Ramos (cell line): ENCODE results near the gene WDR26.

Experiments
- in situ Hi-C: fragments of 300-500 bp; cut with MboI; formaldehyde crosslinking; loops from one replicate; pipeline ENCODE4 v1.14.3; 2022; ENCODE audit warnings: low sequenced_read_pairs; ENCODE audit not compliant: unreplicated experiment

Gene WDR26

DNA sequence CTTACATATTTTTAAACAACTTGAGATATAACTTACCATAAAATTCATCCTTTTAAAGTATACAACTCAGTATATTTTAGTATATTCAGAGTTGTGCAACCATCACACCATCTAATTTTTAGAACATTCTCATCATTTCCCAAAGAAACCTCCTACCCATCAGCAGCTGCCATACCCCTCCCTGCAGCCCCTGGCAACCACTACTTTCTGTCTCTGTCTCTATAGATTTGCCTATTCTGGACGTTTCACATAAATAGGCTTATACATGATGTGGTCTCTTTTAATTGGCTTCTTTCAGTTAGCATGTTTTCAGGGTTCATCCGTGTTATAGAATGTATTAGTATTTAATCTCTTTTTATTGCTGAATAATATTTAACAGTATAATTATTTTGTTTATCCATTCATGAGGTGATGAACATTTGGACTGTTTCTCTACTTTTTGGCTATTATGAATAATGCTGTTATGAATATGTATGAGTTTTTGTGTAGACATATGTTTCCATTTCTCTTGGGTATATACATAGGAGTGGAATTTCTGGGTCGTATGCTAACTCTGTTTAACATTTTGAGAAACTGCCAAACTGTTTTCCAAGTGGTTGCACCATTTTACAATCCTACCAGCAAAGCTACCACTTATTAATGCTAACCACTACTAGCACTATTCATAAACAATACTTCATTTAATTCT is 29.5 kb downstream of the WDR26 start:
- in situ Hi-C loops: no loop called here

DNA sequence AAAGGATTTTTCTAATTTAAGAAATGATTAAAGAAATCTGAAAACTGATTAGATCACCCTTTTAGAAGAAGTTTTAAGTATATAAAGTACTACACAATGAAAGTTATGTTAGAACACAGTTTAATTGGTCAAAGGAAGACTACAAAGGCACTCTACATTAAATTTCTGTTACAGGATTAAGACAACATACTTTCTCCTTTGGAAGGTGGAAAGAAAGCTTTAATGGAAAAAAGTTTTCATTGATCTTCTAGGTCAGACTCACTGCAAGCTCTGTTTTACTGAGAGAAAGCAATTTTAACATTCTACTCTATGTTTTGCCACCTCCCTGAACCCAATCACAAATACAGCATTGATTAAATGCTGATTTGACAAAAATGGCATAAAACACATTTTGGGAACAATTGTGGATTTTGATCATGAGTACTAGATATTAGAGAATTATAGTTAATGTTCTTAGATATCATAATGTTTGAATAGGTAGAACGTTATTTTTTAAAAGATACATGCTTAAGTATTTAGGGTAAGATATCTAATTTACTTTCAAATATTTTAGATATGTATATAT is 32.0 kb downstream of the WDR26 start:
- in situ Hi-C loops: no loop called here

- in situ Hi-C loops: no loop called here
Observed at GRCh38 chr1:224399887-224400286, 34.7 kb downstream of the WDR26 start.

DNA sequence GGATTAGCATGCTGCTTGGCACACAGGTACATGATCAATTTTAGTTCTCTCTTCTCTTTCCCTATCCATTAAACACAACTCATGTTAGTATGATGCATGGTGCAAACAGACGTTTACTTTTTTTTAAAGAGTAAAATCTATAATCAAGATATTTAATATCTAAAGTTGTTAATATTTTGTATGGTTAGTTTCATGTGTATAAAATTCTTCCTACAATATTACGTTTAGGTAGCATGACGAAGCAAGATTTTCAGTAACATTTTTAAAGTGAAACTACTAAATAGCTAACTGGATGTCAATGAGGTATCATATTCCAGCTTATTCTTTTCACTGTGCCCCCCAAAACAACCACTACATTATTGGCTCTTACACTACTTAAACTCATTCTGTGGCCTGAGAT is 41.3 kb downstream of the WDR26 start:
- in situ Hi-C loops: no loop called here

- in situ Hi-C loops: no loop called here
Observed at GRCh38 chr1:224392411-224393249, 42.0 kb downstream of the WDR26 start.

- in situ Hi-C loops: no loop called here
Observed at GRCh38 chr1:224390517-224390916, 44.1 kb downstream of the WDR26 start.

DNA sequence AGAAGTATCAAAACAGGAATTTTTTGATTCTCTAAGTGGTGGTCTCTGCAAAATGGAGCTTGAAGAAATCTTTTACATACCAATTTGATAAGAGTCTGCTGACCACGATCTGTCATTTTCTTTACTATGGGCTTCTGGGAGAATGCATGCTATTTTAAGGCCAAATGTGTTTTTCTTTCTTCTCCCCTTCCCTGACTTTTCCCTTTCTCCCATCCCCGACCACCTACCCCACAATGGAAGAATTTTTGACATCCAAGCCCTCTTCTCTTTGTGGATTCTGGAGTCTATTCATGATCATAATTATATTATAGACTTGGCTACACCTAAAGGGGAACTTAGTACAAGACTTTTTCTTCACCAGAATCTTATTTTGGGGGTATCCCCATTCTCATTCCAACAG is 46.7 kb downstream of the WDR26 start:
- in situ Hi-C loops: no loop called here

- in situ Hi-C loops: no loop called here
Observed at GRCh38 chr1:224387302-224387912, 47.2 kb downstream of the WDR26 start.

DNA sequence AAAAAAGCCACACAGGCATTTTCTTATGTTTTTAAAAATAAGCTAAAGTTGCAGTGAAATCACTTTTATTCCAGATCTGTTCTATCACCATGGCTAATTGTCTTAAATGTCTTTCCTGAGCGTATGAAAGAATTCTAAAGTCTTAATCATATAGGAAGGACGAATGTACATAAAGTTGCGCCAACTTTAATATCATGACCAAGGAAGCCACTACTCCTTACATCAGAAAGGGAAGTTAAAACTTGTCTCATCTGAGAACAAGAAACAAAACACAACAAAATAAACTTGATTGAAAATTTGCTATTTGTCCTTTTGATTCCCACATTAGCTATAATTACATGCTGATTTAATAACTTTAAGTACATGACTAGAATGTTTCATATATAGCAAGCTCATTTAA is 51.4 kb downstream of the WDR26 start:
- in situ Hi-C loops: no loop called here

GRCh38 chr1:224381880-224382548 is 52.6 kb downstream of the WDR26 start:
- in situ Hi-C loops: no loop called here

DNA sequence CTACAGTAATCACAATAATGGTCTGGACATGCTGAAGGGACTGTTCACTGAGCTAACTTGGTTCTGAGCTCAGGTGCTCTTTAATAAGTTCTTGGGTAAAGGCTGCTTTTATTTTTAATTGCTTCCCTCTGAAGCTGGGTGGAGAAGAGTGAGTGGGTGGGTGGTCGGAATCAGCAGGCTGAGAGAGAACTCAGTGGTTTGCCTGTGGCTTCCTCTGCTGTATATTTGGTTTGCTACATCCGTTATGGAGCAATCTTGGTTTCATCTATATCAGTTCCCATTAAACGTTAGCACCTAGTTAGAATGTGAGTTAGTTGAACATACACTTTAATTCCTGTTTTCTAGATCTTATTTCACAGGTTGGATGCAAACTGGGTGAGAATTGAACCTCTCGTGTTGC is 54.6 kb downstream of the WDR26 start:
- in situ Hi-C loops: no loop called here

DNA sequence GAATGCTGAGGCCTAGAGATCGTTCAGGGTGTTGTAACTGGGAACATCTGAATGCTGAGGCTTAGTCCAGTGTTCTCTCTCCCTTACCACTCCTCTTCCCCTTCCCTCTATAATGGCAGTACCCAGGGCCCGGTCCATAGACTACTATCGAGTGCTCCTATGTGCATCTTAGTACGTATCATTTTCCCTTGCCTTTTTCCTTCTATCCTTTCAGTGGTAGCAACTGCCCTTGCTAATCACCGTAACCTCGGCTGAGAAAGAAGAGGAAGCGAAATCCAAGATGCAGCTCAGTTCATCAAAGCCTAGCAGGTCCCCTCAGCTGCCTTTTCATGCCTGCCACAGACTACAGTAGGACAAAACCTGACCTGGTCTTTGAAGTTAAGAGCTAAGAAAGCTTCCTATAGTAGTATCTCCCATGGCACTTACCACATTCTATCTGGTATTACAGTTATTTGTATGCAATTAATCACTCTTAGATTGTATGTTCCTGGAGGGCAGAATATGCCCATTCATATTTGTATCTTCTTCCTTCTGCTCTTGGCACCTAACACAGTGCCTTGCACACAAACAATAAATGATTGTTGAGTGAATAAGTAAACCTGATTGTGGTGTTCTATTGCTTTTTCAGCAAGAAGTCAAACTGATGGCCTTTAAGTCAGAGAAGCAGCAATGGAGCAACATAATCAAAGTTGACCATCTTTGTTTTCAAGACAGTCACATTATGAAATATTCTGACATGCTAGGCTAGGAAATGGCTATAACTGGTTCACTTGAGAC is 55.6 kb downstream of the WDR26 start:
- in situ Hi-C loops: no loop called here

DNA sequence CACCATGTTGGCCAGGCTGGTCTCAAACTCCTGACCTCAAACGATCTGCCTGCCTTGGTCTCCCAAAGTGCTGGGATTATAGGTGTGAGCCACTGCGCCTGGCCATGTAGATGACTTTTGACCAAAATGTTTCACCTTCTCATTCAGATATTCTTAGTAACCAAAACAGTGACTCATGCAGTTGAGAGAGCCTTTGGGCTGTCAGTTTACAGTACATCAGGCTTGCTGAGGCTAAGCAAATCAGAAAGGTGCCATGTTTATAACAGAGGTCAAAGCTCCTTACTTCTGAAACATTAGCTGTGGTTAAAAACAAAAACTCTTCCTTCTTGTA is 57.0 kb downstream of the WDR26 start:
- in situ Hi-C loops: no loop called here

DNA sequence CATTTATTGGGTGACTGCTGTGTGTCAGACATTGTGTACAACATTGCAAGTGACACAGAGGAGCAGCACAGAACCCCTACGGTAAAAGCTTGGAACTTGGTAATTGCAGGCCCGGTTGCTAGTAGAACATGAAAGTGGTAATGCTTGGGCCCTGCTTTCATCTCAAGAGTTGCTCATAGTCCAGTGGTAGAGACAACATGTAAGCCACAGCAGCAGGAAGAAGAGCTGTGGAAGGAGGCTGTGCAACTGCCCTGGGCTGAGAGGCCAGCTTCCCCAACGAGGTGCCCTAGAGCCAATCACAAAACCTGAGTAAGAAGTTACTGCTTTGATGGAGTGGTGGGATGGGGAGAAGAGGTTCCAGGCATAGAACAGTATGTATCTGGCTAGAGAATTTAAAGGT is 59.5 kb downstream of the WDR26 start:
- in situ Hi-C loops: no loop called here

- in situ Hi-C loops: no loop called here
Observed at GRCh38 chr1:224373008-224373590, 61.5 kb downstream of the WDR26 start.

GRCh38 chr1:224368409-224368808 is 66.2 kb downstream of the WDR26 start:
- in situ Hi-C loops: no loop called here

DNA sequence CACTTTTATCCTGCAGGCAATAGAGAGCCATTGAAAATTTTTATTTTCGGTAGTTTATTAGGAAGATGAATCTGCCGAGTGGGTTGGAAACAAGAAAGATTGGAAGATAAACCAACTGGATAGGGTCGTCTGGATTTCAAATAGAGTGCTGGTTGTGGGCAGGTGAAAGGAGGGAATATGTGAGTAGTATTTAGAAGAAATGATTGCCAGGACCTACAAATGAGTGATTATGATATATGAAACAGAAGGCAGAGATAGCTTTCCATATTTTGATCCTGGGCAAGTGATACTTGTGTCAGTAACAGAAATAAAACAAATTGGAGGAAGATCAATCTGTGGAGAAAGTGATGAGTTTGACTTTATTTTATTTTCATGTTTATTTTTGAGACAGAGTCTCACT is 75.4 kb downstream of the WDR26 start:
- in situ Hi-C loops: no loop called here

DNA sequence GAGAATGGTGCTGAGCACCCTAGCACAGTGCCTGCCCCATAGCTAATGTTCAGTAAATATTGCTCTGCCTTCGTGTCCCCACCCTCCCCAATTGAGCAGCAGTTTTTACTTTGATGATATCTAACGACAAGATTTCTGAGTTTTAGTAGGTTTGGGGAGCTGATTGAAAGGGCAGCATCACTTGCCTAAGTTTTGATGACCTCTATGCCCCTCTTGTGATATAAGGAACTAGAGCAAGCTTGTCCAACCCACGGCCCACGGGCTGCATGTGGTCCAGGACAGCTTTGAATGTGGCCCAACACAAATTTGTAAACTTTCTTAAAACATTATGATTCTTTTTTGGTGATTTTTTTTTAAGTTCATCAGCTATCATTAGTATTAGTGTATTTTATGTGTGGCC is 76.4 kb downstream of the WDR26 start:
- in situ Hi-C loops: no loop called here

DNA sequence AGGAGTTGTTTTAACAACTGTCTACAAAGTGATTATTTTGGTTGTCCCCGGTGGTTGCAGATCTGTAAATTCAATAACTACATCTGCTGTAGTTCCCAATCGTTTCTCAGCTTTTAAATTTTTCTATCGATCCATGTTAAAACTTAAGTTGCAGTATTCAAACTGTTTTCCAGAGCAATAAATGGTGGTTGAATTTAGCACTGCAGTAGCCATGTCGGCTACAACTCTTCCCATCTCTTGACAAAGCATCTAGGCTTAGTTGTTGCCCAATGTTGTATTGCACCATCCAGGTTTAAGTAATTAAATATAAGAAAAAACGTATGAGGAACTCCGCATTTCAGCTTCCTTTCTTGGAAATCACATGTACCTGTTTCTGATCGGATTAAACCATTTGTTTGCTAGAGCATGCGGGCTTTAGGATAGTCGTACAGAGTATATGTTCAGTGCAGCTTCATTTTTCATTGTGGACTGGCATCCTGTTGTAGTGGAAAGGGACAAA is 76.9 kb downstream of the WDR26 start:
- in situ Hi-C loops: no loop called here
